Measurements from ENCODE around the gene POGLUT2. TPM values are rescaled to one million over a fixed set of nuclear protein-coding genes. Genes with fewer than 3 reads are reported as not detected.

POGLUT2 gene
- total RNA-seq, 1 donor from 2014 or later = 5.1 TPM

GRCh38 chr13:102776271-102776670 lies 22.5 kb downstream of the POGLUT2 start:
- no peak for DNase-seq
- peaks cover 5% of the 10 kb centered on the region for H3K4me1 ChIP-seq
- no peak overlapping the region for H3K4me3 ChIP-seq
- no peaks in the 10 kb centered on the region for H3K9me3 ChIP-seq
- TF ChIP-seq, protein P1, sequence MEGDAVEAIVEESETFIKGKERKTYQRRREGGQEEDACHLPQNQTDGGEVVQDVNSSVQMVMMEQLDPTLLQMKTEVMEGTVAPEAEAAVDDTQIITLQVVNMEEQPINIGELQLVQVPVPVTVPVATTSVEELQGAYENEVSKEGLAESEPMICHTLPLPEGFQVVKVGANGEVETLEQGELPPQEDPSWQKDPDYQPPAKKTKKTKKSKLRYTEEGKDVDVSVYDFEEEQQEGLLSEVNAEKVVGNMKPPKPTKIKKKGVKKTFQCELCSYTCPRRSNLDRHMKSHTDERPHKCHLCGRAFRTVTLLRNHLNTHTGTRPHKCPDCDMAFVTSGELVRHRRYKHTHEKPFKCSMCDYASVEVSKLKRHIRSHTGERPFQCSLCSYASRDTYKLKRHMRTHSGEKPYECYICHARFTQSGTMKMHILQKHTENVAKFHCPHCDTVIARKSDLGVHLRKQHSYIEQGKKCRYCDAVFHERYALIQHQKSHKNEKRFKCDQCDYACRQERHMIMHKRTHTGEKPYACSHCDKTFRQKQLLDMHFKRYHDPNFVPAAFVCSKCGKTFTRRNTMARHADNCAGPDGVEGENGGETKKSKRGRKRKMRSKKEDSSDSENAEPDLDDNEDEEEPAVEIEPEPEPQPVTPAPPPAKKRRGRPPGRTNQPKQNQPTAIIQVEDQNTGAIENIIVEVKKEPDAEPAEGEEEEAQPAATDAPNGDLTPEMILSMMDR (IDR thresholded peaks at IDR 0.05) = no peak
- intact Hi-C loops (cut with DNase I) = no loop called here
- no peak overlapping the region for H3K27ac ChIP-seq
- ATAC-seq = no peak
- H3K27me3 ChIP-seq = no peaks in the 10 kb centered on the region
- no peaks in the 10 kb centered on the region for H3K36me3 ChIP-seq

GRCh38 chr13:102774591-102775520 lies 23.9 kb downstream of the POGLUT2 start:
- intact Hi-C loops (cut with DNase I) = no loop called here
- H3K27me3 ChIP-seq = no peaks in the 10 kb centered on the region
- peaks cover 5% of the 10 kb centered on the region for H3K4me1 ChIP-seq
- no peaks in the 10 kb centered on the region for H3K9me3 ChIP-seq
- H3K36me3 ChIP-seq = no peaks in the 10 kb centered on the region
- H3K4me3 ChIP-seq = no peak overlapping the region
- ATAC-seq = no peak
- H3K27ac ChIP-seq = no peak overlapping the region
- TF ChIP-seq, protein P1 (IDR thresholded peaks at IDR 0.05) = no peak
- no peak for DNase-seq

- ATAC-seq (no peak), DNase-seq (no peak)
- Histone ChIP-seq H3K4me1 (peaks cover 5% of the 10 kb centered on the region), H3K27me3 (no peaks in the 10 kb centered on the region), H3K36me3 (no peaks in the 10 kb centered on the region), H3K9me3 (no peaks in the 10 kb centered on the region), H3K27ac (peak overlapping the region; percentile 67), H3K4me3 (peak overlapping the region; percentile 73)
- TF ChIP-seq, protein P1 (IDR thresholded peaks at IDR 0.05) = no peak
- intact Hi-C loops (cut with DNase I) = no loop called here
Observed at GRCh38 chr13:102774214-102774568, 24.6 kb downstream of the POGLUT2 start.

DNA sequence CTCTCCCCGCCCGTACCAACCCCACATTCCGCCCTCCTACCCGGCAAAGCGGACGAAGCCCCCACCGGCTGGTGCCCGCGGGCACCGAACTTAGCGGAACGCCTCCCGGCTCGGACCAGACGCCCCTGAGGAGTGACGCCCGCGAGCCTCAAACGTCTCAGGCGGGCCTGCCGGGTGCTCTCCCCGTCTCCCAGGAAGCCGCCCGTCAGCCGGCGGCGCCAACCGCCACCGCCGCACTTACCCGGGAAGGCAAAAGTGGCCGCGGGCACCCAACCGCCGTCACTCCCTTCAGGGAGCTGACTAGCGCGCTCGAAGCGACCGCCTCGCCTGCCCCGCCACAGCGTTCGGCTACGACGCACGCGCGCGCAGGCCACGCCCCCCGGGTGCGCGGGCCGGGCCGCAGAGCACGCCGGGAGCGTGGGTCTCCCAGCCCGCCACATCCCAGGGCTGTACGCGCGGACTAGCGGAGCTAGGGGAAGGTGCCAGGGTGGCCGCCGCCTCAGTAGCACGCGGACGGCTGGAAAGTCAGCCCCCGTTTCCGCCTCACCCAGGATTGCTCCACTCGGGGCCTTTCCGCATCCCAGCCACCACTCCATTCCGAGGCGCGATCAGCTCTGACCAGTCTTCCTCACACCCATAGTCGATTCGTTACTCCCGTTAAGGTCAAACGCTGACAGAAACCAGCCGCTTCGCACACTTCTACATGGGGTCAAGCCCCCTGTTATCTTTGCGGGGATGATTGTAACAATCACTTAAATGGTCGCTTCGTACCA lies 25.1 kb downstream of the POGLUT2 start, which contains the start of gene TEX30:
Gene TEX30 (minus strand): TSS at position 346 of the 773 bp plus-strand sequence. CDS start 3,760 bp downstream, outside the sequence.
- TF ChIP-seq, protein P1 (IDR thresholded peaks at IDR 0.05) = no peak
- Histone ChIP-seq H3K4me3 (peak within 1 kb of the TSS; percentile 73), H3K36me3 (no peaks in the 10 kb centered on the region), H3K27ac (peak within 1 kb of the TSS; percentile 67), H3K4me1 (peaks cover 5% of the 10 kb centered on the region), H3K27me3 (no peaks in the 10 kb centered on the region), H3K9me3 (no peaks in the 10 kb centered on the region)
- ATAC-seq (peak; percentile 99), DNase-seq (peak; percentile 93)
- intact Hi-C loops (cut with DNase I) = no loop called here

DNA sequence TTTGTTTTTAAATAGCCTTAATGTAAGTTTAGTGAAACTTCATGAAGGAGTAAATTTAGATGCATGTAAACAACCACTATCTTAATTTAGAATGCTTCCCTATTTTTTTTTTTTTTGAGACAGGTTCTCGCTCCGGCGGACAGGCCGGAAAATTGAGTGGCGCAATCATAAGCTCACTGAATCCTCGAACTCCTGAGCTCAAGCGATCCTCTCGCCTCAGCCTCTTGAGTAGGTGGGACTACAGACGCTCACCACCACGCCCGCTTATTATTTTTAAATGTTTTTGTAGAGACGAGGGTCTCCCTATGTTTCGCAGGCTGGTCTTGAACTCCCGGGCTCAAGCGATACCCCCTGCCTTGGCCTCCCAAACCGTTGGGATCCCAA lies 26.7 kb downstream of the POGLUT2 start:
- intact Hi-C loops (cut with DNase I) = no loop called here
- TF ChIP-seq, protein P1 (IDR thresholded peaks at IDR 0.05) = no peak
- no peak overlapping the region for H3K4me3 ChIP-seq

More for the DNA sequence above, 26.7 kb downstream of the POGLUT2 start:
- ATAC-seq (no peak), DNase-seq (no peak)
- peaks cover 5% of the 10 kb centered on the region for H3K4me1 ChIP-seq
- no peaks in the 10 kb centered on the region for H3K9me3 ChIP-seq
- H3K36me3 ChIP-seq = no peaks in the 10 kb centered on the region
- no peaks in the 10 kb centered on the region for H3K27me3 ChIP-seq
- no peak overlapping the region for H3K27ac ChIP-seq
